Effector memory CD8-positive, alpha-beta T cell (primary cell): ENCODE results near the gene RAC2.

Experiments
- ATAC-seq: fragments of 150-1000 bp; cut with Tn5 transposase; replicated peaks from 2 replicates; pipeline ENCODE4 v1.10.0; 2021; ENCODE audit warnings: mild to moderate bottlenecking, moderate library complexity
- DNase-seq, 3 experiments: peaks; one replicate each; pipeline ENCODE4 v3.0.0; 2021
- H3K27ac Mint-ChIP-seq, 2 donors: one replicate each; pipeline ENCODE4 v1.8.0; 2022; ENCODE audit warnings: mild to moderate bottlenecking in 2 of 2, mixed read lengths in 2 of 2, moderate library complexity in 2 of 2
- H3K27me3 Mint-ChIP-seq, 2 donors: one replicate each; pipeline ENCODE4 v1.8.0; 2022; ENCODE audit warnings: mixed read lengths in 2 of 2
- H3K36me3 Mint-ChIP-seq: one replicate; pipeline ENCODE4 v1.8.0; 2022; ENCODE audit warnings: mild to moderate bottlenecking, moderate library complexity, mixed read lengths; ENCODE audit not compliant: insufficient read depth
- H3K4me1 Mint-ChIP-seq, 2 donors: one replicate each; pipeline ENCODE4 v1.8.0; 2022; ENCODE audit warnings: low read depth in 2 of 2, mixed read lengths in 2 of 2
- H3K4me3 Mint-ChIP-seq, 2 donors: one replicate each; pipeline ENCODE4 v1.8.0; 2022; ENCODE audit warnings: mild to moderate bottlenecking in 2 of 2, mixed read lengths in 2 of 2, moderate library complexity in 2 of 2
- H3K9me3 Mint-ChIP-seq, 2 donors: one replicate each; pipeline ENCODE4 v1.8.0; 2022; ENCODE audit warnings: mixed read lengths in 2 of 2

RAC2 gene

DNA sequence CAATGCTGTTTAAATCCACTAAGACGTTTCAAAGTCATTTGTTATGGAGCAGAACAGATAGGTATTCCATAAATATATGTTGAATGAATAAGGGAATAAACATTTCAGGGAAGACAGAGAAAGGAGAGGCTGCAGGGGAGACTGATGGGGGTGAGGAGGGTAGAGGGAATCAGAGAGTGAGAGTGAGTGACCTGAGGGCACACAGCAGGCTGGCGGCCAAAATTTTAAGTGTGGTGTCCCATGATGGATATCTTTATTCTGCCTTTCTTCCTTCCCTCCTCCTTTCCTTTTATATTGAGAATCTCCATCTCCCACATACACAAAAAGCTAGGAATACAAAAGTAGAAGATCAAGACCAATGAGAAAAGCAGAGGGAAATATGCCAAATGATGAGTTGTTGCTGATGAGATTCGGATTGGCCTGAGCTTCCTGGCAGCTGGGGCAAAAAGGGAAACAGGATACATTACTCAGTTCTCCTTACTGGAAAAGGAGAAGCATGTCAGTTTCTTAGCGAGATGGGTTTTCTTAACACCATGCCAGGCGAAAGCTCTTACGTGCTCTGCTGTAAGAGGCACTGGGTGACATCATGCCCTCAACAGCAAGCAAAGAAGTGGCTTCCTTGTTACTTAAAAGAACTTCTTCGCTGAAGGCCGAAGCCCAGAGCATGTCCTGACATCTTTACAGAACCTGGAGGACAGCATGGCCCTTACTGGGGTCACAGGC, 27.0 kb upstream of the RAC2 start:
- H3K27ac Mint-ChIP-seq: no peak overlapping the region
- no peak for DNase-seq
- no peak for ATAC-seq
- peaks cover 31 to 39% of the 10 kb centered on the region in 2 donors for H3K4me1 Mint-ChIP-seq
- H3K36me3 Mint-ChIP-seq: peaks cover 11% of the 10 kb centered on the region
- H3K9me3 Mint-ChIP-seq: no peaks in the 10 kb centered on the region
- no peak overlapping the region for H3K4me3 Mint-ChIP-seq
- H3K27me3 Mint-ChIP-seq: no peaks in the 10 kb centered on the region

DNA sequence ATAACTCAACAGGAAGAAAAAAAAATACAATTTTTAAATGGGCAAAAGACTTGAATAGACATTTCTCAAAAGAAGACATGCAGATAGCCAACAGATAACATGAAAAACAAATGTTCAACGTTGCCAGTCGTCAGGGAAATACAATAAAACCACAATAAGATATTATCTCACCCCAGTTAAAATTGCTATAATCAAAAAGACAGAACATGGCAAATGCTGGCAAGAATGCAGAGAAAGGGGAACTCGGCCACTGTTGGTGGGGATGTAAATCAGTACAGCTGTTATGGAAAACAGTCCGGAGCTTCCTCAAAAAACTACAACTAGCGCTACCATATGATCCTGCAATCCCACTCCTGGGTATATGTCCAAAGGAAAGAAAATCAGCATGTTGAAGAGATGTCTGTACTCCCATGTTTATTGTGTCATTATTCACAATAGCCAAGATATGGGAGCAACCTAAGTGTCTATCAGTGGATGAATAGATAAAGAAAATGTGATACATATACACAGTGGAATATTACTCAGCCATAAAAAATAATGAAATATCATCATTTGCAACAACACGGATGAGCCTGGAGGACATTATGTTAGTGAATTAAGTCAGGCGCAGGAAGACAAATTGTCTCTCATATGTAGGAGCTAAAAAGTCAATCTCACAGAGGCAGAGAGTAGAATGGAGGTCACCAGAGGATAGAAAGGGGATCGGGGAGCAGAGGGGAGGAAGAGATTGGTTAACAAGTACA, 26.0 kb upstream of the RAC2 start:
- peaks cover 11% of the 10 kb centered on the region for H3K36me3 Mint-ChIP-seq
- no peaks in the 10 kb centered on the region for H3K27me3 Mint-ChIP-seq
- H3K9me3 Mint-ChIP-seq: no peaks in the 10 kb centered on the region
- H3K4me1 Mint-ChIP-seq: peaks cover 26 to 30% of the 10 kb centered on the region in 2 donors
- no peak overlapping the region for H3K4me3 Mint-ChIP-seq
- no peak overlapping the region for H3K27ac Mint-ChIP-seq
- DNase-seq: no peak
- ATAC-seq: no peak

DNA sequence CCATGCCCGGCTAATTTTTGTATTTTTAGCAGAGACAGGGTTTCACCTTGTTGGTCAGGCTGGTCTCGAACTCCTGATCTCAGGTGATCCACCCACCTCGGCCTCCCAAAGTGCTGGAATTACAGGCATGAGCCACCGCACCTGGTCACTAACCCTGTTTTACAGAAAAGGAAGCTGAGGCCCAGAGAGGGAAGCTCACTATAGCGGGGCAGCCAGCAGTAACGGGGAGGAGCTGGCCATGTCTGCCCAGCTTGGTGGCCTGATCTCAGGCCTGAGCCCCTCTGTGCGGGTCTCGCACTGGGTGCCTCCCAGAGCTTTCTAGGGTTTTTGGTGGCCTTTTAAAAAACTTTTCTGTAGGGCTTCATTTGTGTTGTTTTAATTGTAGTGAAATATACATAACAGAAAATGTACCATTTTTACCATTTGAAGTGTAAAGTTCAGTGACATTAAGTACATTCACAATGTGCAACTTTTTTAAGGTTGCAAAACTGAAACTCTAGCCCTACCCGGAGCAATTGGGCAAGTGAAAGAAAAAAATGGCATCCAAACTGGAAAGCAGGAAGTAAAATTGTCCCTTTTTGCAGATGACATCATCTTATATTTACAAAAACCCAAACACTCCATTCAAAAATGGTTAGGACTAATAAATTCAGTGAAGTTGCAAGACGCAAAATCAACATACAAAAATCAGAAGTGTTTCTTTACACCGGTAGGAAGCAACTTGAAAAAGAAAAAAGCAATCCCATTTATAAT, 23.8 kb upstream of the RAC2 start:
- Mint-ChIP-seq H3K27ac (peak overlapping the region; percentile 95 to 97), H3K9me3 (no peaks in the 10 kb centered on the region)

DNA sequence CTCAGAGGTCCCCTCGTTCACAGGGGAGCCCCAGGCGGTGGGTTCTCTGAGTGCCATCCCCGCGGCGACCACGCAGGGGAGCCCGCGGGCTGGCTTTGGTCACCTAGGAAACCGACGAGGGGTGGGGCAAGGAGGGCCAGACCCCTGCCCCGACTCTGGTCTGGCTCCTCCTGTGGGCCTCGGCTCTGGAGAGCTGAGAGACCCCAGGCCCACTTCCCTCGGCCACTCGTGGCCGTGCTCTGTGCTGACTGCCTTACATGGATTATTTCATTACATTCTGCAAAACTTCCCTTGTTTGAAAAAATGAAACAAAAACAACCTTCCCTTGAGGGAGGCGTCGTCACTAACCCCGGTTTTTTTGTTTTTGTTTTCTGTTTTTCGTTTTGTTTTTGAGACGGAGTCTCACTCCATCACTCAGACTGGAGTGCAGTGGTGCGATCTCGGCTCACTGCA, 23.1 kb upstream of the RAC2 start:
- Mint-ChIP-seq H3K4me3 (peak overlapping the region; percentile 90 to 92), H3K36me3 (peaks cover 11% of the 10 kb centered on the region), H3K27ac (peak overlapping the region; percentile 95 to 97), H3K4me1 (peaks cover 21 to 22% of the 10 kb centered on the region in 2 donors), H3K9me3 (no peaks in the 10 kb centered on the region), H3K27me3 (no peaks in the 10 kb centered on the region)
- DNase-seq (peak; percentile 60 to 74 (median 73)), ATAC-seq (peak; percentile 90)

More for the DNA sequence above, 23.8 kb upstream of the RAC2 start:
- H3K4me1 Mint-ChIP-seq: peaks cover 21 to 22% of the 10 kb centered on the region in 2 donors
- DNase-seq (no peak), ATAC-seq (no peak)
- H3K36me3 Mint-ChIP-seq: peaks cover 11% of the 10 kb centered on the region
- H3K4me3 Mint-ChIP-seq: peak overlapping the region; percentile 90 to 92
- no peaks in the 10 kb centered on the region for H3K27me3 Mint-ChIP-seq

DNA sequence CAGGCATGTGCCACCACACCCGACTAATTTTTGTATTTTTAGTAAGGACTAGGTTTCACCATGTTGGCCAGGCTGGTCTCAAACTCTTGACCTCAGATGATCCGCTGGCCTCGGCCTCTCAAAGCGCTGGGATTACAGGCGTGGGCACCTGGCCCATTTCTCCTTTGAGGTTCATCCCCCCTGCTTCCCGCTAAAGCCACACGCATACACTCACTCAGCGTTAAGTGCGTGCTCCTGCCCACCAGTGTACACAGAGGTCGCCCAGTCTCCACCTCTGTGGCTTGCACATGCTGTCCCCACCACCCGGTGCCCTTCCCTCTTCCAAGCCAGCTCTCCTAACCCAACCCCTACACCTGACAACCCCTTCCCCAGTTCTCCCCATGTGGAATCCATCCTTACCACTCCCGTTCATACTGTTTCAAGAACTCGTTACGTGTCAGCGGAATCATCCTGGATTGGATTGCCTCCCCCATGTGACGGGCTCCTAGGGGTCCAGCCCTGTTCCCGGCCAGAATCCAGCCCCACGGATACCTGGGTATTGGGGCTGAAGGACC, 22.6 kb upstream of the RAC2 start:
- peaks cover 21 to 22% of the 10 kb centered on the region in 2 donors for H3K4me1 Mint-ChIP-seq
- peak overlapping the region; percentile 95 to 97 for H3K27ac Mint-ChIP-seq
- DNase-seq (no peak), ATAC-seq (peak; percentile 9)
- no peaks in the 10 kb centered on the region for H3K9me3 Mint-ChIP-seq
- H3K4me3 Mint-ChIP-seq: peak overlapping the region; percentile 90 to 92
- peaks cover 11% of the 10 kb centered on the region for H3K36me3 Mint-ChIP-seq
- no peaks in the 10 kb centered on the region for H3K27me3 Mint-ChIP-seq

DNA sequence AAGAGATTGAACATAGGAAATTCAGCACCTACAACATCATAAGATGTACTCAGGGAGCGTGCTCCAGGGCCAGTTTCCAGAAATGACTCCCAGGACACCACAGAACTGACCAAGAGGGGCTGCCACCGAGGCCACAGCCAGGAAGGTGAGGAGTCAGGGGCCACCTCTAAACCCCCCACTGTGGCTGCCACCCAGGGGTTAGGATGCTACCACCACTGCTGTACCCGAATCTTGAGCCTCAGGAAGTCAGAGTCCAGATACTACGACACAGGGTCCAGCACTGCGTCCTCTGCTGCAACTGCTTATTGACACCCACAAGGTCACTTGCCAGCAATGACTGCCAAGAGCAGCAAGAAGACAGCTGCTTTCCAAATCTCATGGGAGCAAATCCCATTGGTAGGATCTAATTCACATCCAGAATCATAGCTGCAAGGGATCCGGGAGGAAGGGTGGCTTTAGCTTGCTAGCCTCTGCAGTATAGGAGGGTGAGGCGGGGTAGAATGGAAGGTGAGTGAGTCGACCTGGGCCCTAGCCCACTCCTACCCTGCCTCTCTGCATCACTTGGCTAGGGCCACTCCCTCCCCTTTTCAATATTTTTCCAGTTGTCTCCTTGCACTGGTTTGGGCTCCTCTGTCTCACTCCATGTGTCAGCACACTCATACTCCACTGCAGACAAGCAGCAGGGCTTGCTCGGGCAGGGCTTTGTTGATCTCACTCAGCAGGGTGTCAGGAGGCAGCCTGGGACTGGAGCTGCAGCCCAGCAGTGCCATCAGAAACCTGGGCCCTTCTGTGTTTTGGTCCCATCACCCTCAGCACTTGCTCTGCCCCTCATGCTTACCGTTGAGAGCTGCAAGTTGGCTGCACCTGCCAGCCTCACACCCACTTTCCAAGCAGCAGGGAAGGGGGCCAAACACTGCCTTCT, 20.2 kb upstream of the RAC2 start:
- DNase-seq: no peak
- Mint-ChIP-seq H3K9me3 (no peaks in the 10 kb centered on the region), H3K4me3 (no peak overlapping the region), H3K36me3 (peaks cover 11% of the 10 kb centered on the region), H3K4me1 (peaks cover 22 to 29% of the 10 kb centered on the region in 2 donors), H3K27ac (peak overlapping the region in 1 of 2 donors; percentile 75), H3K27me3 (peaks cover 0 to 9% of the 10 kb centered on the region in 2 donors)
- ATAC-seq: no peak

DNA sequence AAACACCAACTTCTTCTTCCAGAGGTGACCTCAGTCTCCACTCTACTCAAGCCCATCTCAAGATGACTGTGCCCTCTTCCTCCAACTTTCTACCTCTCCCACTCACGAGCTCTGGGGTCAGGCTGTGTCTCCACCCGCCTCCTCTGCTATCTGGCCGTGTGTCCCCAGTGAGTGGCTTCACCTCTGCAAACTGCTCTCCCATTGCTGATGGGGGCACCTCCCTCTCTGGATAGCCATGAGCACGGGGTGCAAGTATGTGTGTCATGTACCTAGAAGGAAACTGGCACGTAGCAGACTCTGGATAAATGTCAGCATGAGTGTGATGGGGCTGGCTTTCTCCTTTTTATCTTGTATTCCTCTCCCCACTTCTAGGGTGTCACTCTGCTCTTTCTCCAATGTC, 18.3 kb upstream of the RAC2 start:
- DNase-seq (no peak), ATAC-seq (no peak)
- Mint-ChIP-seq H3K36me3 (peaks cover 7% of the 10 kb centered on the region), H3K27me3 (peaks cover 0 to 9% of the 10 kb centered on the region in 2 donors), H3K4me1 (peaks cover 18 to 25% of the 10 kb centered on the region in 2 donors), H3K9me3 (no peaks in the 10 kb centered on the region), H3K27ac (no peak overlapping the region), H3K4me3 (no peak overlapping the region)

DNA sequence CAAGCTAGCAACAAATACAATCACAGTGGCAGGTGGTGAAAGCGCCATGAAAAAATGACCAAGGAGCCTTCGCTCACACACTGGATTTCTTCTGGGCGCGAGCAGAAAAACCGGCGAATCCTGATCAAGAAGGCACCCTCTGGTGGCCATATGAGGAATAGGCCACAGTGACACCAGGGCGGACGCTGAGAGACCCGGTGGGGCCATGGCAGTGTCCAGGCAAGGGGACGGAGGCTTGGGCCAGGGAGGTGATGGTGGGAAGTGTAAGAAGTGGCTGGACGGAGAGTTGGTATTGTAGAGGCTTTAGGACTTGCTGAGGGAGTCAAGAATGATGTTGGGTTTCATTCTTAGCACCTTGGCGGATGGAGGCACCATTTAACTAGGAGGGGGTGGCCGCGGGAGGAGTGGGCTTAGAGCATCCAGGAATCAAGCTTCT, 16.9 kb upstream of the RAC2 start:
- peaks cover 7% of the 10 kb centered on the region for H3K36me3 Mint-ChIP-seq
- H3K27ac Mint-ChIP-seq: no peak overlapping the region
- no peak overlapping the region for H3K4me3 Mint-ChIP-seq
- H3K27me3 Mint-ChIP-seq: peaks cover 0 to 24% of the 10 kb centered on the region in 2 donors
- H3K4me1 Mint-ChIP-seq: peaks cover 10 to 17% of the 10 kb centered on the region in 2 donors
- ATAC-seq: peak; percentile 82
- DNase-seq: peak; percentile 56 to 66 (median 58)
- no peaks in the 10 kb centered on the region for H3K9me3 Mint-ChIP-seq

DNA sequence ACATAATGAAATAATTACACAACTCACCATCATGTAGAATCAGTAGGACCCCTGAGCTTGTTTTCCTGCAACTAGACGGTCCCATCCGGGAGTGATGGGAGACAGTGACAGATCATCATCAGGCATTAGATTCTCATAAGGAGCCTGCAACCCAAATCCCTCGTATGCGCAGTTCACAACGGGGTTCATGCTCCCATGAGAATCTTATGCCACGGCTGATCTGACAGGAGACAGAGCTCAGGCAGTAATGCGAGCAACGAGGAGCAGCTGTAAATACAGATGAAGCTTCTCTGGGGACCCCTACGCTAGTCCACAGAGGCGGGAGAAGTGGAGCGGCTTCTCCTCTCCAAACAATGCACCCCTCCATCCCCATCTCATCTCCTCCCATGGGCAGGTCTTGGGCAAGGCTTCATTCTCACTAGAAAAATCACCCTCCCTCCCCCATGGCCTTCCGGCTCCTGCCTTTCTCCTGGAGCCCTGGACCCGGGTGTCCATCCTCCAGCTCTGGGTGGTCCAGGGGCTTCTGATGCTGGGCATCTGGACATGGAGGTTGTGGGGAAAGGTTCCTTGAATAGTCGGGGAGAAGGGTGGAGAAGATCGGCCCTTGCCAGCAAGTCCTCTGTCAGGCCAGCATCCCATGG, 16.2 kb upstream of the RAC2 start:
- no peak overlapping the region for H3K4me3 Mint-ChIP-seq
- H3K27ac Mint-ChIP-seq: no peak overlapping the region
- peaks cover 10 to 17% of the 10 kb centered on the region in 2 donors for H3K4me1 Mint-ChIP-seq
- peaks cover 6 to 30% of the 10 kb centered on the region in 2 donors for H3K27me3 Mint-ChIP-seq
- DNase-seq (no peak), ATAC-seq (no peak)
- H3K36me3 Mint-ChIP-seq: peaks cover 7% of the 10 kb centered on the region
- H3K9me3 Mint-ChIP-seq: no peaks in the 10 kb centered on the region

DNA sequence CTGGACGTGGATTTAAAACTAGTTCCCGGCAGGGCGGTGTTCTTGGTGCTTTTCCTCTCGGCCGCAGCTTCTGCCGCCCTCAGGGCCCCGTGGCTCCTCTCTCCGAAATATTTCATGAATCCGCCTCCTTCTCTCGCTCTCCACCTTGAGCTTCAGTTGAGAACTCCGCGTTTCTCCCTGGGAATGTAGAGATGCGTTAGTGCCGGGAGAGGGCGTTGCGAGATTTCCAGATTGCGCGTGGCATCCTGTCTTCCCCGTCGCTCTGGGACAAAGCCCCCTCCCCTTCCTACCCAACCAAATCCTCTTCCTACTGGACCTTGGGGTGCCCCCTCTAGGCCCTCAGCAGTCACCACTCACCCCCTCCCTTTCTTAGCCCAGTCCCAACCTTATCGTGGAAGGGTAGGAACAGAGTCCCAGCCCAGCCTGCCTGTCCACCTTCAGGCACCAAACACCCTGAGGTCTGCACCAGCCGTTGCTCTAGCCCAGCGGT, 15.5 kb upstream of the RAC2 start:
- no peaks in the 10 kb centered on the region for H3K9me3 Mint-ChIP-seq
- H3K4me1 Mint-ChIP-seq: peaks cover 10 to 17% of the 10 kb centered on the region in 2 donors
- no peak overlapping the region for H3K4me3 Mint-ChIP-seq
- peaks cover 6% of the 10 kb centered on the region for H3K36me3 Mint-ChIP-seq
- peaks cover 8 to 33% of the 10 kb centered on the region in 2 donors for H3K27me3 Mint-ChIP-seq
- no peak overlapping the region for H3K27ac Mint-ChIP-seq
- ATAC-seq (no peak), DNase-seq (no peak)

DNA sequence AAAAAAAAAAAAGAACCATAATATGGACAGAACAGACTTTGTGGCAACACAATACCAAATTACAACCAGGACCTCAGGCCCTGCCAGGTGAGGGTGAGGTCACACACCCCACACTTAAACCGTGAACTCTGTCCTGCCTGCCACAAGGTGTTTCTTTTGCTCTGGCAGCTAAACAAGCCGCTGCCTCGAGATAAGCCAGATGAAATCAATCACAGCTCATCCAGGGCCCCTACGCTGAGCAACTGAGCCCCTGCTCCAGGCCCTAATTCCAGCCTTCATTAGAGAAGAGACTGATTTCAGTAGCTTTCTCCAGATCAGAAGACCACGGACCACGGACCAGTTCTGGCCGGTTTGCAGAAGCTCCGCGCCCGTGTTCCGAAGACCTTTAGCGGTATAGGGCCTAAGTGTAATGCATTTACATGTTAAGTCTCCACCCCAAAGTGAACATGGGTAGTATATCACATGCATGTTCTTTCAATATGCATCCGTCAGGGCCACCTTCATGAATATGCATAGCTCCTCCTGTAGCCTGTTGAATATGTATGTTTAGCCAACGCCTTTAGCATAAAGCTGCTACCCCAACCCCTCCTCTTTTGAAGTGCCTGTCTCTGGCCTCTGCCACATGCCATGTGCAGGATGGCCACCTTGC, 14.8 kb upstream of the RAC2 start:
- Mint-ChIP-seq H3K4me1 (peaks cover 10 to 15% of the 10 kb centered on the region in 2 donors), H3K27ac (no peak overlapping the region), H3K27me3 (peaks cover 8 to 33% of the 10 kb centered on the region in 2 donors), H3K4me3 (no peak overlapping the region), H3K36me3 (peaks cover 3% of the 10 kb centered on the region), H3K9me3 (no peaks in the 10 kb centered on the region)
- ATAC-seq (no peak), DNase-seq (no peak)
